RWPE1 (cell line): ENCODE results near the gene SLX9.

Source experiments
- CTCF ChIA-PET: fragments of 350-600 bp; sonication (Branson Sonifier 250); formaldehyde crosslinking; extraction: SDS; loops from one replicate; lab custom pipeline; 2021; lab: Yijun Ruan, JAX
- POLR2A ChIA-PET: fragments of 400-600 bp; formaldehyde crosslinking; extraction: SDS; loops from one replicate; lab custom pipeline; 2020; ENCODE audit warnings: antibody characterized with exemption; ENCODE audit not compliant: low non-redundant PET; lab: Yijun Ruan, JAX
- DNase-seq: peaks from one replicate; pipeline ENCODE4 v3.0.0; 2012; ENCODE audit warnings: low spot score
- H3K27ac ChIP-seq: fragments of 450-650 bp; 2 replicates; pipeline ENCODE4 v1.5.1; 2017
- CTCF ChIP-seq: fragments of 450-650 bp; conservative IDR thresholded peaks from 2 replicates; pipeline ENCODE4 v1.5.1; 2017; ENCODE audit warnings: low read depth, mild to moderate bottlenecking

The SLX9 gene

GRCh38 chr21:44933199-44933917 lies 6.5 kb upstream of the SLX9 start:
- POLR2A ChIA-PET = no interaction called here
- no peak overlapping the region for H3K27ac ChIP-seq
- no peak for DNase-seq
- CTCF ChIA-PET = interaction anchor here (0.6 to 1.7 kb wide), 5 partner anchors 14 to 139 kb away, joined by 3 to 7 read pairs (median 3); no protein-coding TSS in a partner anchor
- no peak for TF ChIP-seq CTCF

- DNase-seq = no peak
- TF ChIP-seq CTCF = no peak
- H3K27ac ChIP-seq = no peak overlapping the region
- POLR2A ChIA-PET = no interaction called here
- CTCF ChIA-PET = interaction anchor here (0.6 to 1.2 kb wide), 2 partner anchors 13 to 42 kb away, joined by 3 to 4 read pairs; no protein-coding TSS in a partner anchor
Observed at GRCh38 chr21:44933918-44934260, 5.9 kb upstream of the SLX9 start.

- ChIA-PET POLR2A (interaction anchor here (0.7 kb wide), 1 partner anchor 22 kb away, joined by 4 read pairs; no protein-coding TSS in a partner anchor), CTCF (interaction anchor here (0.6 to 0.8 kb wide), 2 partner anchors 43 to 136 kb away, joined by 3 to 4 read pairs; no protein-coding TSS in a partner anchor)
Observed at GRCh38 chr21:44934276-44934675, 5.6 kb upstream of the SLX9 start.

DNA sequence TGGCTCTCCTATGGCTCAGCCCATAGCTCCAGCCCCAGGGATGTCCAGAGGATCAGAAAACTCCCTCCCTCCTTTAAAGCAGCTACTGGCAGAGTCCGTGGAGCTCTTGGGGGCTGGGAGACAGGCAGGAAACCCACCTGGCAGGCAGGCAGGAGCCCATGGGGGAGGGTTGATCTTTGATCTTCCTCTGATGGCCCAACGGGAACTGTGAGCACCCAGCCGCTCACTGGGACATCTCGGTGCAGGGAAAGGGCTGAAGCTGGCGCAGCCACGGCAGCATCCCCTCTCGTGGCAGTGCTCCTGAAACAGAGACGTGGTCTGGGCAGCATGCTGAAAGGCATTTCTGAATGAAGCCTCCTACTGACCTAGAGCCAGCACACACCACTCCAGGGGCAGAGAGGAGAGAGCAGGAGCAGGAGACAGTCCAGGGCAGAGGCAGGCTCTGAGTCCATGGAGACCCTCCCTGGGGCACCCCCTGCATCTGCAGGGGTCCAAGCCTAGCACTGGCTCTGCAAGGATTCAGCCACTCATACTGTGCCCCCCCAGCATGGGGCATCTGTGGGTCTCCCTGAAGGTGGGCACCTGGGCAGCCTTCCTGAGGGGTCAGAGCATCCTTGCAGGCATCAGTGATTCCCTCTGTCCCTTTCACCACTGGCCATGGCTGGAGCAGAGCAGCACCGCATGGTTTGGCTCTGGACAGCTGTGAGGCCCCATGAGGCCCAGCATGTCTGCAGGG lies 4.9 kb upstream of the SLX9 start:
- no peak for DNase-seq
- TF ChIP-seq CTCF = no peak
- no peak overlapping the region for H3K27ac ChIP-seq
- POLR2A ChIA-PET = interaction anchor here (0.7 kb wide), 1 partner anchor 23 kb away, joined by 4 read pairs; no protein-coding TSS in a partner anchor
- CTCF ChIA-PET = interaction anchor here (0.8 kb wide), 1 partner anchor 136 kb away, joined by 3 read pairs; no protein-coding TSS in a partner anchor

More at GRCh38 chr21:44934276-44934675, 5.6 kb upstream of the SLX9 start:
- DNase-seq = no peak
- no peak overlapping the region for H3K27ac ChIP-seq
- no peak for TF ChIP-seq CTCF

DNA sequence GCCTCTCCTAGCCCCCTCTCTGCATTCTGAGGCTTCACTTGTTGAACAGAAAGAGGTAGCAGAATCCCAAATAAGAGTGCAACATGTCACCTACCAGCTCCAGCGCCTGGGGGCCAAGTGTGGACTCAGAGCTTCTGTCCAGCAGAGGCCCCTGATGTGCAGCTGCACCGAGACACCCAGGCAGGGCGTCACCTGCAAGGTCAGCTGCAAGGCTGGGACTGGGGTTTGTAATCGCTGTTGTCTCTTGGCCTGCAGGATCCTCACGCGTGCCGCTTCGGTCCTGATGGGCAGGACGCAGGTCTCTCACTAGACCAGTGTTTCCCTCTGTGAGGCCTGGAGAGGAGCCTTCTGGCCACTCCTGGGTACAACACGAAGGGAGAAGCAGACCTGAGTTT lies 4.3 kb upstream of the SLX9 start:
- no peak for TF ChIP-seq CTCF
- no peak overlapping the region for H3K27ac ChIP-seq
- ChIA-PET CTCF (interaction anchor here (0.6 kb wide), 1 partner anchor 272 kb away, joined by 3 read pairs; no protein-coding TSS in a partner anchor), POLR2A (no interaction called here)
- DNase-seq = no peak

DNA sequence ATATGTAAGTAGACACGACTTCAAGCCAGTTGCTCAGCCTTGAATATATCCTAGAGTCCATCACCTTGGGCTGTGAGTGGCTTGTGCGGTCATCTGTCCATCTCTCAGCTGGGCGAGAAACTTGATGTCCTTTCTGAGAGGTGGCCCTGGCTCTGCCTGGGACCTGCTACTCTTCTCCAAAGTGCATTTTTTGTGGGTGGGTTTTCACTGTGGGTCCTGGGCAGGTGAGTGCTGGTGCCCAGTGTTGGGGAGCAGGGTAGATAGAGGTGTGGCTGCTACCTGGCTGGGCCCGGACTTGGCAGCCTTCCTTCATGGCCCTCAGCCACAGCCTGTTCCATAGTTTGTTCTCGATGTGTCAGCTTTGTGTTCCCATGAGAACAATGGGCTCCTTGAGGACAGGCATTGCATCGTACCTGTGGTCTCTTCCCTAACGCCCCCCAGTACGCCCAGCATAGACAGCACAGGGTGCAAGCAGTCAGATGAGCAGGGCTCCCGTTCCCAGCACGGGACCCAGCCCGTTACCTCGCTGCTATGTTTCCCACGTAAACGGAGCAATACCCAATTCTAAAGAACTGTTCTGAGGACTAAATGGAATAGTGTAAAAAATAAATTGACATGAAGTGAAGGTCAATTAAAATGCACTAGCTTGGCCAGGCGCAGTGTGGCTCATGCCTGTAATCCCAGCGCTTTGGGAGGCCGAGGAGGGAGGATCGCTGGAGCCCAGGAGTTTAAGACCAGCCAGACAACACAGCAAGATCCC lies 877 bp upstream of the SLX9 start:
- ChIA-PET POLR2A (interaction anchor here (1.0 kb wide), 1 partner anchor 11 kb away, joined by 4 read pairs; no protein-coding TSS in a partner anchor), CTCF (interaction anchor here (0.6 to 3.3 kb wide), 2 partner anchors 11 to 200 kb away, joined by 4 to 8 read pairs; no protein-coding TSS in a partner anchor)
- no peak for TF ChIP-seq CTCF
- peak overlapping the region; percentile 78 for H3K27ac ChIP-seq
- no peak for DNase-seq
